HEK293 (cell line): ENCODE measurements around the gene HOXA6.

Experiments used
- CTCF ChIP-seq: fragments of 450-650 bp; formaldehyde crosslinking; IDR thresholded peaks from 2 replicates; pipeline ENCODE4 v1.5.1; 2016; ENCODE audit warnings: missing biosample characterization, missing genetic modification characterization
- ZNF23 ChIP-seq: fragments of 450-650 bp; formaldehyde crosslinking; IDR thresholded peaks from 2 replicates; pipeline ENCODE4 v1.5.1; 2016; ENCODE audit warnings: missing biosample characterization, missing genetic modification characterization, borderline replicate concordance
- ZNF335 ChIP-seq: fragments of 450-650 bp; formaldehyde crosslinking; conservative IDR thresholded peaks from 2 replicates; pipeline ENCODE4 v1.5.1; 2016; ENCODE audit warnings: missing biosample characterization, missing genetic modification characterization
- ZNF792 ChIP-seq: fragments of 450-650 bp; formaldehyde crosslinking; IDR thresholded peaks from 2 replicates; pipeline ENCODE4 v1.5.1; 2016; ENCODE audit warnings: missing biosample characterization, missing genetic modification characterization
- ZNF830 ChIP-seq: fragments of 450-650 bp; IDR thresholded peaks from 2 replicates; pipeline ENCODE4 v1.5.0; 2018; ENCODE audit warnings: missing biosample characterization, missing genetic modification characterization, low read depth, mild to moderate bottlenecking, moderate library complexity
- TF ChIP-seq, protein P1 (sequence below): fragments of 450-650 bp; formaldehyde crosslinking; optimal IDR thresholded peaks from 2 replicates; pipeline ENCODE3; 2016; ENCODE audit warnings: missing biosample characterization, mild to moderate bottlenecking, missing genetic modification characterization

- TF ChIP-seq ZNF830 (tag by site-specific recombination) (no peak), ZNF792 (tag by site-specific recombination) (no peak), ZNF335 (tag by site-specific recombination) (peak; percentile 55), CTCF (tag by site-specific recombination) (no peak), ZNF23 (tag by site-specific recombination) (no peak)
- TF ChIP-seq, protein P1, sequence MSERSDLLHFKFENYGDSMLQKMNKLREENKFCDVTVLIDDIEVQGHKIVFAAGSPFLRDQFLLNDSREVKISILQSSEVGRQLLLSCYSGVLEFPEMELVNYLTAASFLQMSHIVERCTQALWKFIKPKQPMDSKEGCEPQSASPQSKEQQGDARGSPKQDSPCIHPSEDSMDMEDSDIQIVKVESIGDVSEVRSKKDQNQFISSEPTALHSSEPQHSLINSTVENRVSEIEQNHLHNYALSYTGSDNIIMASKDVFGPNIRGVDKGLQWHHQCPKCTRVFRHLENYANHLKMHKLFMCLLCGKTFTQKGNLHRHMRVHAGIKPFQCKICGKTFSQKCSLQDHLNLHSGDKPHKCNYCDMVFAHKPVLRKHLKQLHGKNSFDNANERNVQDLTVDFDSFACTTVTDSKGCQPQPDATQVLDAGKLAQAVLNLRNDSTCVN (tag by site-specific recombination), result peak; percentile 69
These were observed 22.3 kb upstream of the HOXA6 start for GRCh38 chr7:27169658-27170425.
